Amniotic epithelial cell (primary cell): ENCODE data around the gene CYP4F8.
"Not testable (repeated sequence)": the region's sequence is repeated elsewhere in the genome, so short reads cannot be mapped to it uniquely, and the experiment has no call there.

Source experiments
- DNase-seq: peaks from one replicate; pipeline ENCODE4 v3.0.0-alpha.2; 2010; ENCODE audit warnings: low read depth

CYP4F8 gene

GRCh38 chr19:15614507-15615379 lies at the start of gene CYP4F8:
Gene CYP4F8, plus strand, starts transcription at chr19:15615218. Its CDS starts 399 bp downstream, at chr19:15615617.
- DNase-seq: no peak

- no peak for DNase-seq
Observed at GRCh38 chr19:15570420-15570819, 44.6 kb upstream of the CYP4F8 start.

GRCh38 chr19:15575406-15575805 lies 39.6 kb upstream of the CYP4F8 start:
- DNase-seq: no peak

DNA sequence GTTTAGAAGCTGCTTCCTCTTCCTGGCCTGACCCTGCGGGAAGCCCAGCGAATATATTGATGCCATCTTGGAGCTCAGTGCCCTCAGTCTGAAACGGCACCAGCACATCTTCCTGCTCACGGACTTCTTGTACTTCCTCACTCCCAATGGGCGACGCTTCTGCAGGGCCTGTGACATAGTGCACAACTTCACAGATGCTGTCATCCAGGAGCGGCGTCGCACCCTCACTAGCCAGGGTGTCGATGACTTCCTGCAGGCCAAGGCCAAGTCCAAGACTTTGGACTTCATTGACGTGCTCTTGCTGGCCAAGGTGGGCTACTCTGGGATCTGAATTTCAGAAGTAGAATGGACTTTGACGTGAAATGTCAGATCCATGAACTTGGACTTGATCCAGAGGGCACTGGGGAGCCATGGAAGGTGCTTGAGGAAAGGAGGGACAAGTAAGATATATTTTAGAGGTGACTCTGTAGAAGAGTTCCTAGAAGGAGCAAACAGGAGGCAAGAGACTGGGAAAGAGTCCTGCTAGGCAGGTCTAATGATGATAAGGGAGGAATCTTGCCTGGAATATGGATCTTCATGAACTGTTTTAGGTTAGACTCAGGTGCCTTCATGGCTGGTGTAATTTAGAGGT lies 38.4 kb upstream of the CYP4F8 start:
- no peak for DNase-seq

DNA sequence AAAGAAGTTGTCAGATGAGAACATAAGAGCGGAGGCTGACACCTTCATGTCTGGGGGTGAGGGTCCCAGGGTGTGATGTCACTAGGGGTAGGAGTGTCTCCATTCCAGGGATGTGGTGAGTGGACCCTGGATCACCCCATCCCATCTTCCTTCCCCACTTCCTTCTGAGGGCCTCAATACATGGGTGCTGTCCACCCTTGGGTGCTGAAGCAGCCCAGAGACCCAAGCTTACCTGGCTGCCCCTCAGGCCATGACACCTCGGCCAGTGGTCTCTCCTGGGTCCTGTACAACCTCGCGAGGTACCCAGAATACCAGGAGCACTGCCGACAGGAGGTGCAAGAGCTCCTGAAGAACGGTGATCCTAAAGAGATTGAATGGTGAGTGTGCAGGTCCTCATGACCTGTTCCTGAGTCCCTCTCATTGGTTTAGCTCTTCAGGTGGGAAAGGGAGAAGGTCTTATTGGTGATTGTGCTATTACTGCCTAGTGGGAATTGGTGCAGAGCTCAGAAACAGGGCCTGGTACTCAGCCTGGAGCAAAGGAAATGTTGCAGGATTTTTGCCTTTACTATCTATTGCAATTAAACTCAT lies 37.7 kb upstream of the CYP4F8 start:
- DNase-seq: no peak

GRCh38 chr19:15583346-15583745 lies 31.7 kb upstream of the CYP4F8 start:
- DNase-seq: no peak

GRCh38 chr19:15584095-15584494 lies 30.9 kb upstream of the CYP4F8 start:
- no peak for DNase-seq

DNA sequence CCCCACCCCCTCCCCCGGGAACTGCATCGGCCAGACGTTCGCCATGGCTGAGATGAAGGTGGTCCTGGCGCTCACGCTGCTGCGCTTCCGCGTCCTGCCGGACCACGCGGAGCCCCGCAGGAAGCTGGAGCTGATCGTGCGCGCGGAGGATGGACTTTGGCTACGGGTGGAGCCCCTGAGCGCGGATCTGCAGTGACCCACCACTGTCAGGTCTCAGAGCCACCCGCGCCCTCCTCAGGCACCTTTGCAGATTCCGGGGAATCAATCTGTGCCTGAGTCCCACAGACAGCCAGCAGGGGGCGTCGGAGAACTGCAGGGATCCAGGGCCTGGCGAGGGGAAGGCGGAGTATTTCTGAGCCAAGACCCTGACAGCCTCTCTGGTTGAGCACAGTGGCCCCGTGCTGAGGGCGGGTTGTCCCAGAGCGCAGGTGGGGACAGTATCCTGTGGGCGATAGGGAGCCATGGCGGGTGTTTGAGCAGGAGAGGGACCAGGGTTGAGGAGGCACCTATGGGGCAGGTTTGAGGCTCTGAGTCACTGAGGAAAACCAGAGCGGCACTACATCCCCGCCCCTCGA lies 30.4 kb upstream of the CYP4F8 start:
- peak; percentile 22 for DNase-seq

DNA sequence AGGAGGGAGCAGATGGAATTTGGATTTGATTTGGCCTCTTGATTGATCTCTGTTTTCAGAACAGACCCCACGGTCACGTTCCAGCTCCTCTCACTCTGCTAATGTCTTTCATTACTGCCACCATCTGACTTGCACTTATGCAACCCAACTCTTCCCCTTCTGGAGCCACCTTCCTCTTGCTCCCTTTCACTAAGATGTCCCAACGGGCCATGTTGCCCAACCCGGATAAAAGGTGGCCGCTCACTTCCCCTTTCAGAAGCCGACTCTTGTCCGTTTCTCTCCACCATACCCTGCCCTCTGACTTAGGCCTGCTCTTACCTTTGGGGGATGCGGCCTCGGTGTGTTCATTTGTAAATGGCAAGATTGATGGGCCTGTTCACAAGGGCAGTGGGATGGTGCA lies 27.4 kb upstream of the CYP4F8 start:
- no peak for DNase-seq

GRCh38 chr19:15588265-15588664 lies 26.8 kb upstream of the CYP4F8 start:
- no peak for DNase-seq

GRCh38 chr19:15589760-15590451 lies 25.1 kb upstream of the CYP4F8 start:
- DNase-seq: no peak

DNA sequence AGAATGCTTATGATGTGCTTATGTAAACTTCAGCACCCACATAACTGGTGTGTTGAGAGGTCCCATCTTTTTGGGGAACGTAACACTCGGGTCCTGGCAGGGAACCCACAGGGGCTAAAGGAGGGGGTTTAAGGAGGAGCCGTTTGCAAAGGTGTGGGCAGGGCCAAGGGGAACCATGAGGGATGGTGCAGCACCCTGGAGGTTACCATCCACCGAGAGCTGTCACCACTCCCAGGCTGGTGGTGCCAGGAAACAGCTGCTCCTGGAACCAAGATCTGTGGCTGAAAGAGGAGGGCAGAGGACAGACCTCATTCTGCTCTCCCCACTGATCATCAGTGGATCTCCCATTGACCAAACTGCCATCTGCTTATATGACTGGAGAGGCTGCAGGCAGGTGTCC lies 23.2 kb upstream of the CYP4F8 start:
- no peak for DNase-seq

DNA sequence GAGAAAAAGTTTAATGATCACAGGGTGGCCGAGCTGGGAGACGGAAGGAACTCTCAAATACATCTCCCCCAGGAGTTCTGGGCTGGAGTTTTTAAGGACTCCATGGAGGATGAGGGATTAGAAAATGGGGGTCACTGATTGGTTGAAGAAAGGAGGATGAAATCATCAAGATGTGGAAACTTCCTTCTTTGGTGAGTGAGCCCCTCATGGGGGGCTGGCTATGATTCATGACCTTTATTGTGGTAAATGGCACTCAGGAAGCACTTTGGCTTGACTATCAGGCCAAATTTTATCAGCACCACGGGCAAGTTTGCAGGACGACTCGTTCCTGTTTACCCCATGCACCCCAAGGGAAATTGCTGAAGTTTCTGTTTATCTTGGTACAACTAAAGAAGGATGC lies 22.5 kb upstream of the CYP4F8 start:
- DNase-seq: not testable (repeated sequence)

- not testable (repeated sequence) for DNase-seq
Observed at GRCh38 chr19:15593766-15594165, 21.3 kb upstream of the CYP4F8 start.

DNA sequence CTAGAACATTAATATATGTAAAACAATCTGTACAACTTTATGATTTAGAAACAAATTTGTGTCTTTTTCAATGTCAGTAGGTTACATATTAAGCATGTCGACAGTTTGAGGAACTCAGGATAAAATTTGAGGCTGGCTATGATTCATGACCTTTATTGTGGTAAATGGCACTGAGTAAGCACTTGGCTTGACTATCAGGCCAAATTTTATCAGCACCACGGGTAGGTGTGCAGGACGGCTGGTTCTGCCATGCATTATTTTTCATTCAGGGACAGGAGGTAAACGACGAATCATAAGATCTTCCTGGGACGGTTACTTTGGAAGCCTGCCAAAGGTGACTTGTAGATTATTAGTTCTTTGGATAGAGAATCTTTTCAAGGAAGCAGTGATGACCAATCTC lies 19.9 kb upstream of the CYP4F8 start:
- no peak for DNase-seq

DNA sequence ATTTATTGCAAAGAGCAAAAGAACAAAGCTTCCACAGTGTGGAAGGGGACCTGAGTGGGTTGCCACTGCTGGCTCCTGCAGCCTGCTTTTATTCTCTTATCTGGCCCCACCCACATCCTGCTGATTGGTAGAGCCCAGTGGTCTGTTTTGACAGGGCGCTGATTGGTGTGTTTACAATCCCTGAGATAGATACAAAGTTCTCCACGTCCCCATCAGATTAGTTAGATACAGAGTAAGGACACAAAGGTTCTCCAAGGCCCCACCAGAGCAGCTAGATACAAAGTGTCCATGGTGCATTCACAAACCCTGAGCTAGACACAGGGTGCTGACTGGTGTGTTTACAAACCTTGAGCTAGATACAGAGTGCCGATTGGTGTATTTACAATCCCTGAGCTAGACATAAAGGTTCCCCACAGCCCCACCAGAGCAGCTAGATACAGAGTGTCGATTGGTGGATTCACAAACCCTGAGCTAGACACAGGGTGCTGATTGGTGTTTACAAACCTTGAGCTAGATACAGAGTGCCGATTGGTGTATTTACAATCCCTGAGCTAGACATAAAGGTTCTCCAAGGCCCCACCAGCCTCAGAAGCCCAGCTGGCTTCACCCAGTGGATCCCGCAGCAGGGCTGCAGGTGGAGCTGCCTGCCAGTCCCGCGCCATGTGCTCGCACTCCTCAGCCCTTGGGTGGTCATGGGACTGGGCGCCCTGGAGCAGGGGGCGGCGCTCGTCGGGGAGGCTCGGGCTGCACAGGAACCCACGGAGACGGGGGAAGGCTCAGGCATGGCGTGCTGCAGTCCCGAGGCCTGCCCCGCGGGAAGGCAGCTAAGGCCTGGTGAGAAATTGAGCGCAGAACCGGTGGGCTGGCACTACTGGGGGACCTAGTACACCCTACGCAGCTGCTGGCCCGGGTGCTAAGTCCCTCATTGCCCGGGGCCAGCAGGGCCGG lies 6.8 kb upstream of the CYP4F8 start:
- DNase-seq: not testable (repeated sequence)

- DNase-seq: no peak
Observed at GRCh38 chr19:15609261-15609660, 5.8 kb upstream of the CYP4F8 start.

DNA sequence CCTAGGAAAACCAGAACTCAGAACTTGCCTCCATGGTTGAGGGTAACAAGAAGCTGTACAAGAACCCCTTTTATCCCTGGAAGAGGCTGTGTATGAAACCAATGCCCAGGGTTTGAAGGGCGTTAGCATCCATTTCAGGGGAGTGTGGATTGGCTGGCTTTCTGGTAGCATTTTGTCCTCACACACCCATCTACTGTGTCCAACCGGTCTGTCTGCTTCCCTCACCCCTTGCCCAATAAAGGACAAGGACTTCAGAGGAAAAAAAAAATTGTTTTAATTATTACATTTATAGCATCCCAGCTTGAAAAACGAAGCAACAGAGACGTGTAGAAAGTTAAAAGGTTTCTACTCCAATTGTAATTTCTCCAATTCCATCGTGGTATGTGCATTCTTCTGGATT lies 2.7 kb upstream of the CYP4F8 start:
- no peak for DNase-seq

- DNase-seq: no peak
Observed at GRCh38 chr19:15613338-15613737, 1.7 kb upstream of the CYP4F8 start.

GRCh38 chr19:15615526-15615925 lies 508 bp downstream of the CYP4F8 start:
- no peak for DNase-seq

GRCh38 chr19:15616183-15616582 lies 1.2 kb downstream of the CYP4F8 start:
- DNase-seq: no peak
